HG03066 (cell line): ENCODE measurements around the gene LRGUK.
"Not testable (repeated sequence)": the region's sequence is repeated elsewhere in the genome, so short reads cannot be mapped to it uniquely, and the experiment has no call there.

Experiments
- ATAC-seq: cut with Tn5 transposase; IDR thresholded peaks from one replicate; pipeline ENCODE4 v1.9.1; 2021; ENCODE audit warnings: low read depth; ENCODE audit not compliant: unreplicated experiment

The LRGUK gene, protein sequence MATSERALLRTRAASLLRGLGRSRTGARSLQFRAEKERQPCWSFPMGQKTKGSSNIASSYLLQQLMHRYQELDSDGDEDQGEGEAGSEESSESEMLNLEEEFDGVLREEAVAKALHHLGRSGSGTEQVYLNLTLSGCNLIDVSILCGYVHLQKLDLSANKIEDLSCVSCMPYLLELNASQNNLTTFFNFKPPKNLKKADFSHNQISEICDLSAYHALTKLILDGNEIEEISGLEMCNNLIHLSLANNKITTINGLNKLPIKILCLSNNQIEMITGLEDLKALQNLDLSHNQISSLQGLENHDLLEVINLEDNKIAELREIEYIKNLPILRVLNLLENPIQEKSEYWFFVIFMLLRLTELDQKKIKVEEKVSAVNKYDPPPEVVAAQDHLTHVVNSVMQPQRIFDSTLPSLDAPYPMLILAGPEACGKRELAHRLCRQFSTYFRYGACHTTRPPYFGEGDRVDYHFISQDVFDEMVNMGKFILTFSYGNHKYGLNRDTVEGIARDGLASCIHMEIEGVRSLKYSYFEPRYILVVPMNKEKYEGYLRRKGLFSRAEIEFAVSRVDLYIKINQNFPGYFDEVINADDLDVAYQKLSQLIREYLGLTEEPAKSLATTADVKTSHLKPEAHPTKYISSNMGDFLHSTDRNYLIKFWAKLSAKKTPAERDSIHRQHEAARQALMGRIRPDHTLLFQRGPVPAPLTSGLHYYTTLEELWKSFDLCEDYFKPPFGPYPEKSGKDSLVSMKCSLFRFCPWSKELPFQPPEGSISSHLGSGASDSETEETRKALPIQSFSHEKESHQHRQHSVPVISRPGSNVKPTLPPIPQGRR

DNA sequence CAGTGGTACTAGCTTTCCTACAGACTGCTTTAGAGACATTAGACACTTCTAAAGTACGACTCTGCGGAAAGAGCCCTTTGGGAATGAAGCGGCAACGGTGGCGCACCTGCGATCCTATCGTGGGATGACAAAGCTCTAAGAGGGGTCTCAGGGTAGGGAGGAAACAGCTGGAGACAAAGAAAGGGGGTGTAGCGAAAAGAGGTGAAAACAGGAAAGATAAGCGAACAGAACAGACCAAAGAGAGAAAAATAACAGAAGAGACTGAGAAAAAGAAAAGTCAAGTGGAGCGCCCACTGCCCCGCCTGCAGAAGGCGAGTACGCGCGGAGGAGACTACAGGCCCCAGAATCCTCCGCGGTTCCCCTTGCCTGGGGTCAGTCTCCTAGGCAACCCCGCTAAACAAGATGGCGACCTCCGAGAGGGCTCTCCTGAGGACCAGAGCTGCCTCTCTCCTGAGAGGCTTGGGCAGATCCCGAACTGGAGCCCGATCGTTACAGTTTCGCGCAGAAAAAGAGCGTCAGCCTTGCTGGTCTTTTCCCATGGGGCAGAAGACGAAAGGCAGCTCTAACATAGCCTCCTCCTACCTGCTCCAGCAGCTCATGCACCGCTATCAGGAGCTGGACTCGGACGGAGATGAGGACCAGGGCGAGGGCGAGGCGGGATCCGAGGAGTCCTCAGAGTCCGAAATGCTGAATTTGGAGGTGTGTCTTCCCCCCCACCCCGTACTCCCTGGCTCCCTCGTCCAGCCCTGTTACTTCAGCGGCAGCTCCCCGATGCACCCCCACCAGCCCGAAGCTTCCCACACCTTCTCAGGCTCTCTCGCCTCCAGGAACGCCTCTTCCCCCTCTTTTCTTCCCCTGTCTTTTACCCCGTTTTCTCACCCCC is at the start of gene LRGUK:
Gene LRGUK (plus strand): TSS at position 375 of the 883 bp plus-strand sequence. CDS start 28 bp downstream, at position 403.
- peak; percentile 100 for ATAC-seq

DNA sequence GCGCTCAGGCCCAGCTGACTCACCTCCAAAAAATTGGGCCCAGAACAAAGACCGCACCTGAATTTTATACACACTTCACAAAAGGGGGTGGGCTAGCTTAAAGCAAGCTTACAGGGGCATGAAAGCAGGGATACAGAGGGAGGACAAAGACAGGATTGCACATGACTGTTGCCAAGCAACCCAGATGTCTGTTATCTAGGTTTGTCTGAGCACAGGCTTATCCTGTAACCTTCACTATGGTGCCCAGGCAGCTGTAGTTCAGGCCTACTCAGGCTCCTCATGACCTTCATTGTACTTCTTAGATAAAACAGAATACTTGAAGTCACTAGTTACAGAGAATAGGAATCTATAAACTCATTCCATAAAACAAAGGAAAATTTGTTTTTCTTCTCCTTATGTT is 49.6 kb upstream of the LRGUK start:
- not testable (repeated sequence) for ATAC-seq

DNA sequence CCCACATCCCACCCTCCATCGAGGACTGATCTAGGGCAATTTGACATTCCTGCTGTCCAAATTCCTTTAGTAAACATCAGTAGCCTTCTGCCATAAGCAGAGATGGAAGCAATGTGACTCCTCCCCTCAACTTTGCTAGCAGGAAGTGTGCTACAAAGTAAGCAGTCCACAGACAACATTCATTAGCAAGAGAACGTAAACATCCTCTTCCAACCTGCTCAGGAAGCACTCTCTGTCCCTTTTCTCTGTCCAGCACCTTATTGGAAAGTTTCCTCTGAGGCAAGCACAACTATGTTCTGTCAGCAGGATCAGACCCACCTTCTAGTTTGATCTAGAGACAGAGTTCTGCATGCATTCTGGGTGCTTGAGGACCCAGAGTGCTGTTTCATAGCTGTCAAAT is 48.1 kb upstream of the LRGUK start:
- no peak for ATAC-seq

DNA sequence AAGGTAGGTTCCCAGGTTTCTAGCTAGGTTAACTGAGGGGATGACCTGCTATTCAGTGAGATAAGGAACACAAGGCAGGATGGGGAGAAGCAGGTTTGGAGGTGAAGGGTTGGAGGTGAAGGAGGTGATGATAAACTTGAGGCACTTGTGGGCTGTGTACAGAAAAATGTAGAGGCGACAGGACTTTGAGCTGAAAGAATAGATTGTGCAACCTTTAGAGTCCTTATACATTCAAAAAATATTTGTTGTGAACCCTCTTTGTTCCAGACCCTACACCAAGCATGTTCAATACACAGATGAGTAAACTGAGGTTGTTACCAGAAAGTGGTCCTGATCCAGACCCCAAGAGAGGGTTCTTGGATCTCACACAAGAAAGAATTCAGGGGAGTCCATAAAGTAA is 45.4 kb upstream of the LRGUK start:
- no peak for ATAC-seq

DNA sequence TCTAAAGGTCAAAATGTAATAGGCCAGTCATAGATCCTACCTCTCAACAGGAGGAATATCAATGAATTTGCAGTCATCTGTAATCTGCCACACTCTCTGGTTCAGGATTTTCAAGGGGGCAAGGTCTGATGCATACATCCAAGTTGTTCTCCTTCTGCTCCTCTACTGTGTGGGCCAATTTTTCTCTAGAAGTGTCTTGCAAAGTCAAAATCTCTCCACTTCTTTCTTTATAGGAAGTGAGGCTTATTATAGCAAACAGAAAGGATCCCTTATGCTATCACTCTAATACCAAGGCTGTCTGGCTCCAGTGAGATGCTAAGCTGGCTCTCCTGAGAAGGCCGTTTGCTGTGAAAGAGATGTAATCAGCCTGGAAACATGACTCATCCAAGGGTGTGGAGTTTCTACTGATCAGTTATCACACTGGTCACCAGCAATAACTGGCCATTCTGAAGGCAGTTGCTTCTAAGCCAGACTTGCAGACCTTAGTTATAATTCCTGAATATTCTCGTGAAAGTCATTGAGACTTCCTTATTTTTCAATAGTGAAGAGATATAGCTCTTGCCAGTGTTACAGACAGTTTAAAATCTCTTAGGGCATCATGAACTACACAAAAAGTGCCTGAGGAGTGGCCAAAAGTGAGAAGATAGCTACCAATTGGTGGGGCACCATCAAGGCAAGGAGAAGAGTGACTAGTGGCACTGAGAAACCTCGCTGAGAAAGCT is 43.2 kb upstream of the LRGUK start:
- ATAC-seq: no peak

DNA sequence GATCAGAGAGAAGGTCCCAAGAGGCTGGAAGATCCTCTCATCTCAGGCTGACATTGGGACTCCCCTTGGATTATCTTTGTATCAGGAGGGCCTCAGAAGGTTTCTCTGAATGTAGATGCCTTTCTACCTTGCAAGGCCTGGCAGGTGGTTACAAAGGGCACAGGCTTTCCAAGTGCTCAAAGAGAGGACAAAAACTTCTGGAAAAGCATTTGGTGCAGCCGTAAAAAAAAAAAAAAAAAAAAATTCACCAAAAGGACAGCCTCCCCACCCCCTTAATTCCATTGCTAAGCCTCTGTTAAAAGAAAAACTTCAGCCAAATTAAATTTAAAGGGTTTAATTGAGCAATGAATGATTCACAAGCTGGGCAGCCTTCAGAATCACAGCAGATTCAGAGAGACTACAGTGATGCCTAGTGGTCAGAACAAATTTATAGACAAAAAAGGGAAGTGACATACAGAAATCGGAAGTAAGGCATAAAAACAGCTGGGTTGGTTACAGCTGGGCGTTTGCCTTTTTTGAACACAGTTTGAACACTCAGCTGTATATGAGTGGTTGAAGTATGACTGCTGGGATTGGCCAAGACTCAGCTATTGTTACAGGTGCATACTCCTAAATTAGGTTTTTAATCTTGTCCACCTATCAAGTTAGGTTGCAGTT is 42.5 kb upstream of the LRGUK start:
- ATAC-seq: no peak

DNA sequence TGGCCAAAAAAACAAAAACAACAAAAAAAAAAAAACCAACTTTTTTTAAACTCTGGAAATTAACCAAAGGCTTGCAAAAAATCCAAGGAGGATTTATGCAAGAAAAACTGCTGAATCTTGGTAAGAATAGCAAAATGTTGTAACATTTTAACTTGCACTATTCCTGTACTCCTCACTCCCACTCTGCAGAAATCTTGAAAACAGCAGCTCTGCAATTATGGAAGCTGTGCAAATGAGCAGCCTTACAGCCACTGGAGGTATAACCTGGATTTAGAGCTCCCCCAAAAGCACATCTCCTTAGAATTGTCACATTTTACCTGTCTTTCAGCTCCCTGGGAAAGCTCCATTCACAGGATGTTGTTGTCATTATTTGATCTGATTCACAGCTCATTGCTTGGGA is 41.8 kb upstream of the LRGUK start:
- ATAC-seq: no peak

DNA sequence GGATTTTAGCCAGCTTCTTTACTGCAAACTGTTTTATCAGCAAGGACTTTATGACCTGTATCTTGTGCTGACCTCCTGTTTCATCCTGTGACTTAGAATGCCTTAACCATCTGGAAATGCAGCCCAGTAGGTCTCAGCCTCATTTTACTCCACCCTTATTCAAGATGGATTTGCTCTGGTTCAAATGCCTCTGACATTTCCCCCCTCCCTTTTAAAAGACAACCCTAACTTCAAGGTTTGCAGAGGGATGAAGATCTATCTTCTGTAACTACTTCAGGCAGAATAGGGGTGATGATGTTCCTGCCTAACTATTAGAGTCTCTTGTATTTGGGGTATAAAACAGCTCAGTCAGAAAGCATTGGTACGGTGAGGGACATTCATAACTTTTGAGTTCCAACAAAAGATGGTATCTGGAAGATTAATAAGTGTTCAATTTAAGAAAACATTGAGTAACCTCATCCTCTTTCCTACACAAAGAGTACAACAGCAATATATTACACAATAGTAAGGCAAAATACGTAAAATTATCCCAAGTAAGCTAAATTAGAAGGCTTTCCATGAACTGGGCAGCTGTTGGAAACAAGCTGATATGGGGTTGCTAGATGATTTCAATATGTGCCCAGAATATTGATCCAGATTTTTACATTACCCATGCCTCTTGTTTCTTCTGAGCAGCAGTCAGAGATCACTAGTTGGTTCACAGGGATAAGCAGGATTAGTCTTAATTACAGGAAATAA is 40.0 kb upstream of the LRGUK start:
- ATAC-seq: no peak

DNA sequence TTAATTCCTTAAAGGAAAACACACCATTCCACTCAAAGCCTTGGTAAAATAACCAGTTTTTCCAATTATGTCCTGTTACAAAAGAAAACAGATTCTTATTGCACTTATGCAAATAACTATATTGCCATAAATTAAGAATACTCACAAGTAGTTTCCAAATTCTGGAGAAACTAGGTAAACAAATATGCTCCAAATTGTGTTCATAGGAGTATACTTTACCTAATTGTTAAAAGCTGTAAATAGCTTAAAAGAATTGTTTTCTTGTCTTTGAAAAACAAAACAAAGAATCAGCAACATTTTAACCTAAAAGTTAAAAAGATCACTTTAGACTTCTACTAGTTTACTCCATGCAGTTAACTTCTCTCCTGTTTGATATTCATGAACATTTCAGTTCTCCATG is 38.9 kb upstream of the LRGUK start:
- ATAC-seq: no peak

DNA sequence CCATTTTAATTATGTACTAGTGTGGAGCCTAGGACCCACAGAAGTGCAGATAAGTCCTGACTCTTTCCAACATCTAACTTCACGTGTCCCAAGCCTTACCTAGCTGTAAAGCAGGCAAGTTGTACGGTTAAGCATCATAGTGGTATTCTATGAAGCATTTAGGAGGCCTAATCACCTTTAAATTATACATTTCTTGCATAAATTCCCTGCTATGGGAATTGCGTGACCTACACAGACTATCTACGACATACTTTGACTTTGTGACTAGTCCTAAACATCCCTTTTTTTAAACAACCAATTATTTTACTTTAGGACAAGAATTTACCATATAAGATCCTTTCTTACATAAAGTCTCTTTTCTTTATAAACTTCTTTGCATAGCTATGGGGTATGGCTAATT is 37.7 kb upstream of the LRGUK start:
- no peak for ATAC-seq

DNA sequence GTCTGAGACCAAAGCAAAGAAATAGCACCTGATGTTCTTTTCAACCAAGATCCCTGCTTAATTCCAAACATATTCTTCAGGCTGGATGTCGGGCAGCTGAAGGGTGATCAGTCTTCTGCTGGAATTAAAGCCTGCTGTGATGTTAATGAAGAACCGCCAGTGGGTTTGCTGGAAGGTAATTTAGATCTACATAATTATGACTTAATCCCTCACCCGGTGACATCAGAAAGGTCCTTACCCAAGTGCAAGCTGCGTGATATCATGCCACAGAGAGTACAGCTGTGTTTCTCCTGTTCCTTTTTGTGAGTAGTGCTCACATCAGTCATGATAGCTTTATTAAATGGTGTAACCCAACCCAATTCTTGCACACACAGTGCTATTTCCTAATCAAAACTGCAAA is 29.1 kb upstream of the LRGUK start:
- ATAC-seq: no peak

DNA sequence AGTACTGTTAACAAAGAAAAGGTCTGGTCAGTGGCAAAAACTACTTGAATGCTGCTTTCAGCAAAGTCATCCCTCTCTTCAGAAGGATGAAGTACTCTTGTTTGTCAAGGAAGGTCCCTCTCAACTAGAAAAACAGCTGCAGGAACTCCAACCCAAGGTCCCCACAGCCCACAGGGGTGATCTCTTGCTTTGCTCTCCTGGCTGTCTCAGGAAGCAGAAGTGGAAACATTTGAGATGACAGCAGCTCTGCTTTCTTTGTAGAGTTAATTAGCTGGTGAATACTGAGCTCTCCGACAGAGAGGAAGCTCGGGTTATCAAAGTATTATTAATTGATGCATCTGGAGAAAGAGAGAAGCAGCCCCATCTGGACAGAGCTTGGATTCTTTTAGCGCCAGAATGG is 25.4 kb upstream of the LRGUK start:
- no peak for ATAC-seq

DNA sequence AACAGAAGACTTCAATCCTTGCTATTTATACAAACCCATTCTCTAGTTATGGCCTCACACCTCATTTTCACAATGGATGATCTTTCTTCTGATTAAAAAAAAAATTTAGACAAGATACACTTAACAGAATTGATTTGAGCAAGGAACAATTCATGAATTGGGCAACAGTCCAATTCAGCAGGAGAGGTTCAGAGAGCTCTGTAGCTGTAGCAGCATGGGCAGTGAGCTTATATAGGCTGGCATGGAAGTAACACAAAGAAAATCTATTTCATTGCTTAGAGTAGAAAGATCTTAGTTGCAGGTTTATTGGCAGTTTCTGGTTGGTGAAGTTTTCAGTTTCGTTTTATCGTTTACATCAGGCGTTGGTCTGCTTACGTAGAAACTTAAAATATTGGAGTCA is 23.0 kb upstream of the LRGUK start:
- no peak for ATAC-seq

DNA sequence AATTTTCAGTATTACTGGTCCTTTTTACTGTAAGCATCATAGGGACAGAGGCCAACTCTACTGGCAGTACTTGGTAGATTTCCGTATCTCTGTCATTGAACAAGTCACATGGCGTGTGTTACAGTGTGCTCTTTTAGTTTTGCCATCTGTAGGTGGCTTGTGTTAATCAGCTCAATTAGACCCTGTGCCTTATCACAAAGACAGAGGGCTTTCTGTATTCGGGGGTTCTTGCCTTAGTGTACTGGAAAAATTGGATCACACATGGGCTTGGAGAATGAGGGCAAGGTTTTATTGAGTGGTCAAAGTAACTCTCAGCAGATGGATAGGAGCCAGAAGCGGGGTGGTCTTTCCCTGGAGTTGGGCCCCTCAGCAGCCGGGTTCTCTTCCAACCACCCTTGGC is 21.3 kb upstream of the LRGUK start:
- ATAC-seq: no peak

DNA sequence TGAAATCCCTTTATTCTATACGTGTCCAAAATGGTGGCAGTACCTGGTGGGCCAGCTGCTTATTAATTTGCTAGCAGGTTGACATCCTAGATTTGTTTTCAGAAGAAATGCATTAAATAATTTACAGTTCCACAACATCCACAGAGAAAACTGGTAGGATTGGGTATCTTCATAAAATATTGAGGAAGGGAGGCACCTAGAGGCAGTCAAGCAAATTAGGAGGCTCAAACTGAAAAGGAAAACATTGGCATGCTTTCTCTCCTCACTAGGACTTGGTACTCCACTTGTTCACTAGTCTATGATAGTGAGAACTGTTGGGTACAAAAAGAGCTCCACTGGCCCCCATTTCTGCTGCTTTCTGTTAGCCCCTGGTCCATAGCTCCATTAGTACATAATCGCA is 18.3 kb upstream of the LRGUK start:
- ATAC-seq: no peak

DNA sequence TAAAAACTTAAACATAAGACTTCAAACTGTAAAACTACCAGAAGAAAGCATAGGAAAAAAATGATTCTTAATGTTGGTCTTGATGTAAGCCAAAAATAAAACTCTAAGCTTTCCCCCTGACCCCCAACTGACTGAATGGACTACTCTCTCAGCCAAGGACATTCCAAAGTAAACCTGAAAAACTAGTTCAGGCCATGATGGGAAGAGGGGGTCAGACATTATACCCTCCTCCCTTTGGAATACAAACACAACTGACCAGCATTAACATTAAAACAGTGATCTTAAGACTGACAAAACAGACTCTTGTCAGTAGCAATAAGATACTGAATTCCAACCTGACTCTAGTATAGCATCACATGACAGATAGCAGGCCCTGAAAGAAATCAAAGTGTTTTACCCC is 13.5 kb upstream of the LRGUK start:
- no peak for ATAC-seq

DNA sequence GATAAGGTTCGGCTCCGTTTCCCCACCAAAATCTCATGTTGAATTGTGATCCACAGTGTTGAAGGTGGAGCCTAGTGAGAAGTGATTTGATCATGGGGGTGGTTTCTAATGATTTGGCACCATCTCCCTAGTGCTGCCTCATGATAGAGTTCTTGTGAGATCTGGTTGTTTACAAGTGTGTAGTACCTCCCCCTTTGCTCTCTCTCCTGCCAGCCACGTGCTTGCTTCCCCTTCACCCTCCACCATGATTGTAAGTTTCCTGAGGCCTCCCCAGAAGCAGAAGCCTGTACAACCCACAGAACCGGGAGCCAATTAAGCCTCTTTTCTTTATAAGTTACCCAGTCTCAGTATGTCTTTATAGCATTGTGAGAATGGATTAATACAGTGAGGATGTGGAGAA is 12.1 kb upstream of the LRGUK start:
- ATAC-seq: no peak

DNA sequence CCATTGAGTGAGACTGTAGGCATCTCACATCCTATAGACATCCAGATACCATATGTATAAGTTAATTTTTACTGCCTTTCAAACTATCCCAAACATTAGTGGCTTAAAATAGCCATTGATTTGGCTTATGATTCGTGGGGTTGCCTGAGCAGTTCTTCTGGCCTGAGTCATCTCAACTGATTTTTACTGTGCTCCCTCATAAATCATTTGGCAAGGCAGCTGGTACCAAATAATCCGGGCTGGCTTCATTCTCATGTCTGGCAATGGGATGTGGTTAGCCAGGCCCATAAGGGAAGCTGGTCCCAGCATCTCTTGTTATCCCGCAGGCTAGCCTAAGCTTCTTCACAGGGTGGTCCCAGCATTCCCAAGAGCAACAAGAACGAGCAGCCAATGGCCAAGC is 6.7 kb upstream of the LRGUK start:
- no peak for ATAC-seq

DNA sequence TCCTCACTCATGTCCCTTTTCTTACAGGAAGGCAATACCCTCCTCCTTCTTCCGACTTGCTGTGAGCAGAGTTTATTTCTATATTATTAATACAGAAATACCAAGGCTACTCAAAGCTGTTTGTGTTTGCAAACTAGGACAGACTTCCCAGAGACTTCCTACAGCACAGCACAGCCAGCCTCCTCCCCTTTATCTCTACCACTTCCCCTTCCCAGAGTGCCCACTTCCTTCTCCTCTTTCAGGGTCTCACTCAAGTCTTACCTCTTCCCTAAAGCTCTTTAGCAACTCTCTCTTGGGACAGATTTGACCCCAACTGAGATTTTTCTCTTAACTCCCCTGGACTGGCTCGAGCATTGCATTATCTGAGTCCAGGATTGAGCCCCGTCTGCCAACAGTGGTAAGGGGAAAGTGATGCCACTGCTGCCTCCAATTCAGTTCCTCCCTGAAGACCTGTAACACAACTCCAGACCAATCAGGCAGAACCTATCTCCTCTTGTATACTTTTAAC is 5.5 kb upstream of the LRGUK start:
- ATAC-seq: no peak
